Measurements from ENCODE around the gene CEP128.

Gene CEP128

DNA sequence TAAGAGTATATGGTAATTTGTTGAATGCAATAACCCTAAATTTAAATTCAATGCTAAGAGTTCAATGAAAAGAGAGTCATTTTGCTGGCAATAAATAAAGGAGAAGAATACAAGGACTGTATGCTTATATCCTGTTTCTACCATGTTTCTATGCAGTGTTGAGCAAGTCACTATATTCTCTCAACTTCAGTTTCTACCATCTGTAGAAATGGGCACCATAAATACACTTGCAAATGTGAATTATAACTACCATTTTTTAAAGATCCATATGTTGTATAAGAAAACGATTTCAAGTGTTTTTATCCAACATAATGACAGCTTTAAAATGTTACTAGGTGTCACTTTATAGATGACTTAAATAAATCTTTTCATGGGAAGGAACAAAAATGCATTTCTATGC lies 170.3 kb downstream of the CEP128 start:
- no peak for DNase-seq (ENCODE audit: low read depth)

DNA sequence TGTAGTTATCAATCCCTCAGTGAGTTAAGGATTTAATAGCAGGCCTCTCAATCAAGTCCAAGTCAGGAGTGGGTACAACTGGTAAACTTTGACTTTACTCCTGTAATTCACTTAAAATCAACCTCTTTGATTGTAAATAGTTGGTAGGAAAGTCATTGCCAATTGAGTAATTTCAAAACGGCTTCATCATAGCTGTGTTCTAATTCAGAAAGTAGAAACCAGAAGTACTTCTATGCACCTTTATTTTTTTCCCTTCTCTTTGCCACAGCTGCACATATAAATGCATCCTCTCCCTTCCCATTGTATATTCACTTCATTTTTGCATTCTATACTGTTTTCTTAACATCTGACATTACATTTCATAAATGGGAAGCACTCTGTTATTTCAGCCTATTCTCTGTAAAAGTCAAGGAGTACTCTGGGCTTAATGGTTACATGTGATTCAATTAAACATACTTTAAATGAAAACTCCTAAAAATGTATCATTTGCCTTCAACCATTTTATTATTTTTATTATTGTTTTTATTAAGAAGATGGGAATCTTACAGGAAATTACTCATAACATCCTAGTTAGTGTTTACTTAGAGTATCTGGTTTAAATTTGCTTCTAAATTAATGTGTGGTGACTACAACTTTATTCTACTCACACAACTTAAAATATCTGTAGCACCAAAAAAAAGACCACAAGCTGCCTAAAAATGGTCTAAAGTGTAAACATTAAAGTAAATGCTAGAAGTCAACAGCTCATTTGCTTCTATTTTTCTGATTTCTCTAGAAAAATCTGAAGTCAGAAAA lies 171.2 kb downstream of the CEP128 start:
- no peak for DNase-seq (ENCODE audit: low read depth)

DNA sequence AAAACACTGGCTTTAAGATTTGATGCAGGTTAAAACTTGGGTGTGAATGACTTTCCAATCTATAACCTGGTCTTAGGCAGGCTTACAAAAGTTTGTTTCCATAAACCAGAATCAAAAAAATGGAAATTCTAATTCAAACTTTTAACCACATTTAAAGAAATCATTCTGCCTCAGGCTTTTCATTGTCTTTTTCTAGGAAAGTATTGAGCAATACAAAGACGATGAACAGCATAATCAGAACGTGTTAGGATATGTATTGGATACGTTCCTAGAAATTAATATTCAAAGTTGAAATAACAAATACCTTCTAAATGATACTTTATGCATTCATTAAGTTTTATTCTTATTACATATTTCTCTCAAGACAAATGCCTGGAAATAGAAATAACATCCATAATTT lies 172.9 kb downstream of the CEP128 start:
- DNase-seq (ENCODE audit: low read depth): no peak

DNA sequence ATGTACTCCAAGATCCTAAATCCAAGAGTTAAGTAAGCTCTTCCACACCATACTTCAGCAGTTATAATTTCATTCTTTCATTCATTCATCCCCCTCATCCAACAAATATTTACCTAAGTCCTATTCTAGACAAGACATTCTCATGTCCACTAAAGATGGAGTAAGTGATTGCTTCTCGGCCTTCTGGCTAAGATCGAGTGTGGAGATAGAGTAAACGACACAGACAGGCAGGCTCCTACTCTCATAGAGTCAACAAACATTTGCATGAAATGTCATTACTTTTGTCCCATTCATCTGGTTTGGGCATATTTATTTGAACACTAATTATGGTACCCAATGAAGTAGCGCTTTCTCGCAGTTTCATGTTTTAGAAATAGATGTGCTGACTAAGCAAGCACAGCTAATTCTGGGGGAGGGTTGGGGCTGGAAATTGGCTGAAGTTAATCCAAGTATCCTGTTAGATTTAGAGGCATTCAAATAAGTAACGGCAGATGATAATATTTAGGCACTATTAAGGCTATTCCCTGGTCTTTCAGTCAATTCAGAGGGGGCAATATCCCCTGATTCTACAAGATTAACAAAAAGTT lies 176.5 kb downstream of the CEP128 start:
- no peak for DNase-seq (ENCODE audit: low read depth)

DNA sequence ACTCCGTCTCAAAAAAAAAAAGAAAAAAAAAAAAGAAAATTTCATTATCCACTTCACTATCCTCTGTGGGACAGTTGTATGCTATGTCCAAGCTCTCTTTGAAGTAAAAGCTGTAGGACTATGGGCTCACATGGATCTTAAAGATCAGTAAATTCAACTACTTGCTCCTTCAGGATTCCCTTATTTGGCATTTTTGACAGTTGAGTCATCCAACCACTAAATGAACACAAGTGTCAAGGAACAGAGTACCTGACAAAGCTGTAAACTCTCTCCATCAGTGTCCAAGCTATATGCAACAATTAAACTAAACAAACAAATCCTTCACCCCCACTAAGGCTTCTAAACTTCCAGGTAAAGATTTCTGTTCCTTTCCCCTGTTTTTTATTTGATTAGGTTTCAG lies 177.0 kb downstream of the CEP128 start:
- DNase-seq (ENCODE audit: low read depth): no peak

DNA sequence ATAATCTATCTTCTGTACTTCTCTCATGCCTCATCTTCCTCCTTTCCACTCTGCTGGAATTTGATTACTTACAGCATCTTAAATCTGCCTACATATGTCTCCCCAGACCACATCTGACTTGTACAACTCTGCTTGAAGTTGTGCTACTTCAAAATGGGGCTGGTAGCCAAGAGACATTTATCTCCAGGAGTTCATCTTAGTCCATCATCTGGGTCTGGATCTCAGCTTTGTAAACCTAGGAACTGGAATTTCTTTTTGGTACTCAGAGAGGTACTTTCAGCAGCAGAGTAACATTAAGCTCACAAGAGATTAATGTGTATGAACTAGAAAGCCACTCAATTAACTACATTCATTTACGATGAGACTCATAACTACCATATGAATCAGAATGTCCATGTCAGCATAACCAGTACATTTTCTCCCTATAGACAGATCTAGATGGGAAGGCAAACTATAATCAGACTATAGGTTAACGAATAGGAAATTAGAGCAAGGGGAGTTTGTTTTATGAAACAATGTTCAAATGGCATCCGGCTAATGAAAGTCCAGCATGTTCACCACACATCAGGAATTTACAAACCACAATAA lies 178.8 kb downstream of the CEP128 start:
- DNase-seq (ENCODE audit: low read depth): no peak

DNA sequence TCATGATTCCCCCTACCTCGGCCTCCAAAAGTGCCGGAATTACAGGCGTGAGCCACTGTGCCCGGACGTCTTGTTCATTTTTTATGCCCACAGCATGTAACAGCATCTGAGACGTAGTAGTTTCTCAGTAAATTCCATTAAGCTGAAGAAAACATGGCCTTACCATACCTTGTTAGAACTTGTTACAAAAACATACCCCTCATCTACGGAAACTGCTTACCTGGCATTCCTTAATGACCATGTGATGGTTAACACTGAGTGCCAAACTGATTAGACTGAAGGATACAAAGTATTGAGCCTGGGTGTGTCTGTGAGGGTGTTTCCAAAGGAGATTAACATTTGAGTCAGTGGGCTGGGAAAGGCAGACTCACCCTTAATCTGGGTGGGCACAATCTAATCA lies 186.8 kb downstream of the CEP128 start:
- DNase-seq (ENCODE audit: low read depth): no peak

DNA sequence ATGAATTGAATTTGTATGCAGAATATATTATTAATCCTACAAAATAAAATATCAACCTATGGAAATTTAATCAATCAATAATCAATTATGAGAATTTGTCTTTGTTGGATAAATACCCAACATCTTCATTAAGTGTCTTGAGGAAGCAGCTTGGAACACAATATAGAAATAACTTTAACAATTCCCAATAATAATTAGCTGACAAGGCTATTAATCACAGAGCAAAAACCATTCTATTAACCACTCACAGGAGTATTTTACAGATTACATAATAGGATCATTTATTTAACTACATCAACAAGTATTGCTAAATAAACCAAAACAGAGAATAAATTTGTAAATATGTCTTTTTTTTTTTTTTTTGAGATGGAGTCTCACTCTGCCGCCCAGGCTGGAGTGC lies 190.3 kb downstream of the CEP128 start:
- DNase-seq (ENCODE audit: low read depth): no peak

DNA sequence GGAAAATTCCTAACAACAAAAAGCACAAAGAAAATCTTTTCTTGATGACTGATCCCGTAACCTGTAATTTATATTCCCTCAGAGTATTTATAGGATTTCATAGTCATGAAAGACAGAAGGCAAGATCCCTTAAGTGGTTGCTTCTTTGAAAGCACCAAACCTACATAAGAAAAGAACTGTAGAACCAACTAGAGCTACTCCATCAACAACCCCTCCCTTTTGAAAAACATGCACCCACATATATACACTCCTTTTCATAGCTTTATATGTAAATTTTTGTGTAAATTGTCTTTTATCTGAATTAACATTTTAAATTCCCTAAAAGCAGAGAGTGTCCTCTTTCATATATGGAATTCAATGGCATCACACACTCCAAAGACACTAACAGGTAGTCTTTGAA lies 215.3 kb downstream of the CEP128 start:
- no peak for DNase-seq (ENCODE audit: low read depth)

DNA sequence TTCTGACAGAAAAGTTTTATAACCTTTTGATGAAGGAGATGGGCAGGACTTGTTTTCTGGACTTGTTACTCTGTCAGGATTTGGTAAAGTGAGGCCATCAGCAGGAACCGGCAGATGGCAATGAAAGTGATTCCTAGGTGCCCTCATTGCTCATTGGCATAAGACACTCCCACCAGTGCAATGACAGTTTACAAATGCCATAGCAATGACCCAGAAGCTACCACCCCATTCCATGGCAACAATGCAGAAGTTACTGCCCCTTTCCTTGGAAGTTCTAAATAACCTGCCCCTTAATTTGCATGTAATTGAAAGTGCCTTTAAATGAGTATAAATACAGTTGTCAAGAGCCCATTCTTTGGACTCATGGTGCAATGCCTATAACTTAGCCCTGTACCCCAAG lies 222.6 kb downstream of the CEP128 start:
- no peak for DNase-seq (ENCODE audit: low read depth)

DNA sequence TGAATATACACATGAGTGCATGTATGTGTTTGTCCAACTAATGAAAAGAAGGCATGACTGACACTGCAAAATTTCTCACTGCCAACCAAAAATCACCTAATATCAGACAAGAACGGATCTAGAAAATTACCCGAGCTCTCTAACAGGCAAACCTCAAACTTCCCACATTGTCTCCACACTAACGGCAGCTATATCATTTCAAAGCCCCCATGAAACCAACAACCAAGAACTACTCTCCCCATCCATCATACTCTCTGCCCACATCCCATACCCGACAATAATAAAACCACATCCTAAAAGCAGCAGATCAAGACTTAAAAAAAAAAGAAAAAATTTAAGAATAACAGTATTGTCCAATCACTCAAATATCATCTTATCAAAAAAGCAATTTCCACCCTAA lies 227.1 kb downstream of the CEP128 start:
- no peak for DNase-seq (ENCODE audit: low read depth)

DNA sequence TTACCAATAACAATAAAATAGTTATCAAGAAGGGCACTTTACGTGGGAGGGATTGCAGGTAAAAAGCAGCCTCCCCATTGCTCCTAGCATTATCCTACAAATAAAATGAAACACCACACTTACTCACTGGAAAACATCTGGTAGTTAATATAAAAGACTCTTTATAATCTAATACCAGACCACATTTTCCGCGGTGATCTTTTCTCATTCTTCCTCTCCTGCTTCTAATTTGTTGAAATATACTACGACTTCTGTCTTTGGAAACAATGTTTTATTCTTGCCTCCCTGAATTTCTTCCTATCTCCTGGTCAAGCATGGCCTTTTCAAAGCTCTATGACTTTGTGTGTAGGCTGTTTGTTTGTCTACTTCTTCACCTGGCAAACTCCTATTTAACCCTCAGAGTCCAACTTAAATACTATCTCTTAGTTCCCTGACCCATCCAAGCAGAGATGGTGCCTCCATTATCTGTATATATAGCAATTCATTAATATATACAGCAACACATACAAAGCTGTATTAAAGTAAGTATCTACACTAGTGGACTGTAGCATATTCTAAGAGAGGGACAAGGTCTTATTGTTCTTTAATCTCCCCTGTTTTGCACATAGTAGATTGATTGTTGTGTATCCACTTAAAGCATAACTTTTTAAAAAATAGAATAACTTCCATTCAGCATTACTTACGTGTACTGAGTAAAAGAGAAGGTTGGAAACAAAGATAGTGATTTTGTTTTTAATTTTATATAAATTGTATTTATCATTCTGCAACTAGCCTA lies 228.3 kb downstream of the CEP128 start:
- DNase-seq (ENCODE audit: low read depth): no peak

DNA sequence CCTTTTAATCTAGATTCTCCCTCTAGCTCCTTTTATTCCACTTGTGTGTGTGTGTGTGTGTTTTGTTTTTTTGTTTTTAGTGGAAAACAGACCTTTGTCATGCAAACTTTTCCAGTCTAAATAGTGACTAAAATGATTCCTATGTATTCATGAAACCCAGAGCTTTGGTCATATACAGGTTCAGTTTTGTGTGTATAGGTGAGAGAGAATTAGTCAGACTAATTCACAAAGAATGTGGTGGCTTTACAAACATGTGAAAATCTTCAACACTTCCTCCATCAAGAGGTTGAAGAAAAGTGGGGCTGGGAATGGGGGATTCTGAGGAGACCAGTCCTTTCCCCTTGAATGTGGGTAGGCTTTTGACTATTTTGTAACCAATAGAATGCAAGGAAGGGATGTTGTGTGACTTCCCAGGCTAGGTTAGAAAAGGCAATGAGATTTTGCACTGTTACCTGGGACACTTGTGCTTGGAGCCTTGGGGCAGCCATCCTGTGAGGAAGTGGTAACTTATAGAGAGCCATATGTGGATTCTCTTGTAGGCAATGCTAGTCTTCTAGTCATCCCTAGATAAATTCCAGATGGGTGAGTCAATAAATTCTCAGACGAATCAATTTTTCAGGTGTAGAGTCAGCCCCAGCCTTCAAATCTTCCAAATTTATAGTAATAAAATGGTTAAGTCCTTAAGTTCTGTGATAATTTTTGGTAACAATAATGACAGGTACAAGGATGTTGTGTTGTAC lies 236.1 kb downstream of the CEP128 start:
- DNase-seq (ENCODE audit: low read depth): no peak

DNA sequence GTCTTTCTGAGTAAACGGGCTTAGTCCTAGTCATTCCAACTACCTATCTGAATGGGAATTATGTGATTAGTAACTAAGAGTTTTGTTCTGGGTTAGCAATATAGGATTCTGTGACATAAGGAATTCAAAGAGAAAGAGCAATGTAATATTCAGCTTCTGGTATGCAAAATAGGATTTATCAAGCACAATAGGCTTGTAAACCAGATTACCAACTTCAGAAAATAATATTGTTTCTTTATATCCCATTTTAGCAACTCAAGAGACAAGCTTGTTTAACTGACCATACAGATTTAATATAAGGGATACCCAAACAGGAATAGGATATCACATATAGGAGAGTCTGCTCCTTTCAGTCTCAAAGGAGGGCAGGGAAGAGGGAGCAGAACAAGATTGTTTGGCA lies 240.9 kb downstream of the CEP128 start:
- no peak for DNase-seq (ENCODE audit: low read depth)

DNA sequence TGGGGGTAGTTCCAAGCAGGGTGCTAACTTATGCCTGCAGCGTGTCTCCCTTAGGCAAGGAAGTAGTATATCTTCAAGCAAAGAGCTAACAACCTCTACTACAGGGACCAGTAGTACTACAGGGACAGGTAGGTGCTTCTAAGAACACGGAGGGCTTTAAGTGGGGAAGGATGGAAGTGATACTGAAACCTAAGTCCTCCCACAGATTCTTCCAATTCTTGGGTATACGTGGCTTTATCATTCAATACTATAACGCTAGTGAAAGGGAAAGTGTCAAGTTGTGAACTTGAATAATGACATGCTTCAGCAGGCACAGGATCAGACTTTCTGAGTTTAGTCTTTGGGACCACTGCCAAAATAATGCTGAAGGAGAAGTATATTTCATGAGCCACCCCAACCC lies 241.7 kb downstream of the CEP128 start:
- no peak for DNase-seq (ENCODE audit: low read depth)

DNA sequence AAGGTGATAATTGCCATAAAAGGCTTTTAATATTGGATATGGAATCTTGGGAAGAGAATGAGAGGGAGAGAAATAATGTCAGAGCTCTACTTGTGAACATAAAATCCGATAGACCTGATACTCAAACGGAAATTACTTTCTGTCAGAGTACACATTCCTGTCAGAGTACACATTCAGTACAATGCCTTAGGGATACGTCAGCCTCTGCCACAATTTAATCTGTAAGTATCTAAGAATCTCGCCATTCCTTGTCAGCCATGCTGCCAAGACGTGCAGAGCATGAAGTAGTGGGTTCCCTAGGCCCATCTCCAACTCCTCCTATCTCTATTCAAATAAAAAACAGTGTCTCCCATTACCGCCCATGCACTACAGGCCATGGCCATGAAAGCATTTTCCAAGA lies 242.6 kb downstream of the CEP128 start:
- DNase-seq (ENCODE audit: low read depth): no peak

DNA sequence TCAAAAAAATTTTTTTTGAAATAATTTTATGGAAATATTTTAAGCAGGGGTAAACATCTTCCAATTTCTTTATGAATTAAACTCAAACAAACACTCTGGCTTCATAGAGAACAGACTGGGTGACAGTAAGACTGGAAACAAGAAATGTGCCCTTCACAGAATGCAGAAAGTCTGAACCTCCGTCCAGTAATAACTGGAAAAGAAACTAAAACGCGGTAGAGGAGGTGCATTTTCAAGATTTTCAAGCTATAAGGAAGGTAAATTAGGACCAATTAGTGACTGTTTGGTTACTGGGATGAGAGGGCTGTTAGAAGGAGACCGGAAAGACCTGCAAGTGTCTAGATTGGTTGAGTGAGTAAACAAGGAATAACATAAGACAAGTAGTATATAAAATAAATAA lies 245.7 kb downstream of the CEP128 start:
- DNase-seq (ENCODE audit: low read depth): no peak

DNA sequence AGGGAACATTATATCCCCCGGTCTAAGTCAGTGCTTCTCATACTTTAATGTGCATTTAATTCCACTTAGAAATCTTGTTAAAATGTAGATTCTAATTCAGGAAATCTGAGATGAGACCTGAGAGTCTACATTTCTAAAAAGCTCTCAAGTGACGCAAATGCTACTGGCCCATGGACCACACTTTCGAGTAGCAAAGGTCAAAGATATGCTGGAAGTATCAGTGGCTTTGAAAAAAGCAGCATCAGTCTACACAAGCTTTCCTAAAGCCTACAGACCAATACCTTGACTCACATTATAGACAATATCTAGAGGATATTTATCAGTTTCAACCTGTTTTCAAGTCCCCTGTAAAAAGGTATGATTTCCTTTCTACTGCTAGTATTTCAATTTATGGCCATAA lies 248.6 kb downstream of the CEP128 start:
- DNase-seq (ENCODE audit: low read depth): no peak

DNA sequence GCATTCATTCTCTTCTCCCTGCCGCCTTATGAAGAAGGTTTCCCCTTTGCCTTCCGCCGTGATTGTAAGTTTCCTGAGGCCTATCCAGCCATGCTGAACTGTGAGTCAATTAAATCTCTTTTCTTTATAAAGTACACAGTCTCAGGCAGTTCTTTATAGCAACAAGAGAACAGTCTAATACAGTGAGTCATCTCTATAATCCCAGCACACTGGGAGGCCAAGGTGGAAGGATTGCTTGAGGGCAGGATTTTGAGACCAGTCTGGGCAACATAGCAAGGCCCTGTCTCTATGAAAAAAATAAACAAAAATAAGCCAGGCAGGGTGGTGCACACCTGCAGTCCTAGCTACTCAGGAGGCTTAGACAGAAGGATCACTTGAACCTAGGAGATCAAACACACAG lies 259.9 kb downstream of the CEP128 start:
- no peak for DNase-seq (ENCODE audit: low read depth)

DNA sequence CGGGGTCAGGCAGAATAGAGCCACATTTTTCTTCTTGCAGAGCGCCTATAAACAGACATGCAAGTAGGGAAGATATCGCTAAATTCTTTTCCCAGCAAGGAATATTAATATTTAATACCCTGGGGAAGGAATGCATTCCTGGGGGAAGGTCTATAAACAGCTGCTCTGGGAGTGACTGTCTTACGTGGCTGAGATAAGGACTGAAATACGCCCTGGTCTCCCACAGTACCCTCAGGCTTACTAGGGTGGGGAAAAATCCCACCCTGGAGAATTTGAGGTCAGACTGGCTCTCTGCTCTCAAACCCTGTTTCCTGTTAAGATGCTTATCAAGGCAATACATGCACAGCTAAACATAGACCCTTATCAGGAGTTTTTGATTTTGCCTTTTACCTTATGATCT lies 262.3 kb downstream of the CEP128 start:
- no peak for DNase-seq (ENCODE audit: low read depth)

DNA sequence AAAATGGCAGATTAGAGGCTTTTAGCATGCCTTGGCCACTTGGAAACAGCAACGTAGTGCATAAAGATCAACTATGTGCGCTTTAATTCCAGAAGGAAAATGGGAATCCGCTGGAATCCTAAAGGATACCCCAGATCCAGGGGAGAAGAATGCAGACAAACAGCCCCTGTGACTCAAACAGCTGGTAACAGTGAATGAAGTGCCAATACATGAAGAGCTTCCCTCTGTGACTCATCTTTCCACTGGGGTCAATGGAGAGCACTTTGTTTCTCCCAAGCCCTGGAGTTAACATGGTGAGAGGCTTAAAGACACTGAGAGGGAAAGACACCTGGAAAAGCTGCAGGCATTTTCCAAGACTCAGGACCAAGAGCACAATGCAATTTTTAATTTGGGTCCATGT lies 263.1 kb downstream of the CEP128 start:
- no peak for DNase-seq (ENCODE audit: low read depth)

DNA sequence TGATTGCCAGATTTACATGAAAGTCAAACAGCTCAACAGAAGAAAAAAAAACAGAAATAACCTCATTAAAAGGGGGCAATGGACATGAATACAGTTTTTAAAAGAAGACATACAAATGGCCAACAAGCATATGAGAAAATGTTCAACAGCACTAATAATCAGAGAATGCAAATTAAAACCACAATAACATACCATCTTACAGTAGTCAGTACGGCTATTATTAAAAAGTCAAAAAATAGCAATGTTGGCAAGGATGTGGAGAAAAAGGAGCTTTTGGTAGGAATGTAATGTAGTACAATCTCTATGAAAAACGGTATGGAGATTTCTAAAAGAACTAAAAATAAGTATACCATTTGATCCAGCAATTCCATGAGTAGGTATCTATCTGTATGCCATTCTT lies 272.1 kb downstream of the CEP128 start:
- no peak for DNase-seq (ENCODE audit: low read depth)
